Right lung (tissue), 10 donors: Measurements from ENCODE around the gene ZBBX. TPM values are rescaled to one million over a fixed set of nuclear protein-coding genes. Genes with fewer than 3 reads are reported as not detected.
"Not testable (repeated sequence)": the region's sequence is repeated elsewhere in the genome, so short reads cannot be mapped to it uniquely, and the experiment has no call there.

Experiments used
- DNase-seq, 2 donors: peaks; one replicate each; pipeline ENCODE4 v3.0.0-alpha.2; 2013
- long read RNA-seq, 8 donors: transcript quantifications; one replicate each; lab custom pipeline, GENCODE V29; 2026
- polyA plus RNA-seq, 5 donors: library from polyadenylated mRNA; unstranded; fragments of 120-200 nt; gene quantifications; one replicate each; pipeline versions ENCODE4 v1.2.1 to v1.2.3, GENCODE V29; 2013; ENCODE audit warnings: inconsistent platforms in 1 of 5, low replicate concordance in 1 of 5; ENCODE audit not compliant: insufficient read length in 5 of 5, insufficient read depth in 1 of 5

The ZBBX gene, protein sequence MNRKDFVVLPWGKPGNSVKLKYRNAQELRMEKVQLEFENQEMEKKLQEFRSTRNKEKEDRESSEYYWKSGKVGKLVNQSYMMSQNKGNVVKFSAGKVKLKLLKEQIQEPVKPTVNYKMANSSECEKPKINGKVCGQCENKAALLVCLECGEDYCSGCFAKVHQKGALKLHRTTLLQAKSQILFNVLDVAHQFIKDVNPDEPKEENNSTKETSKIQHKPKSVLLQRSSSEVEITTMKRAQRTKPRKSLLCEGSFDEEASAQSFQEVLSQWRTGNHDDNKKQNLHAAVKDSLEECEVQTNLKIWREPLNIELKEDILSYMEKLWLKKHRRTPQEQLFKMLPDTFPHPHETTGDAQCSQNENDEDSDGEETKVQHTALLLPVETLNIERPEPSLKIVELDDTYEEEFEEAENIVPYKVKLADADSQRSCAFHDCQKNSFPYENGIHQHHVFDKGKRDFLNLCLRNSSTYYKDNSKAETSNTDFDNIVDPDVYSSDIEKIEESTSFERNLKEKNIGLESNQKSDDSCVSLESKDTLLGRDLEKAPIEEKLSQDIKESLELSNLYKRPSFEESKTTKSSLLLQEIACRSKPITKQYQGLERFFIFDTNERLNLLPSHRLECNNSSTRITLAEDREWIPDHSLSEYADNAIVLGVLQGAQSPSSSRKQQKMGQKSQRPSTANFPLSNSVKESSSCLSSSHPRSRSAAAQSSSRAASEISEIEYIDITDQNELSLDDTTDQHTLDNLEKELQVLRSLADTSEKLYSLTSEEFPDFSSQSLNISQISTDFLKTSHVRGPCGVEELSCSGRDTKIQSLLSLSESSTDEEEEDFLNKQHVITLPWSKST
- 10 to 100 TPM in 1 of 5 donors, 1 to 10 TPM in 4; 1.8 to 10.3 (median 7.8) TPM for polyA plus RNA-seq
- long read RNA-seq, donor 1, partial matches to known transcripts: 0 of 1 reads
- long read RNA-seq, donor 1, other reads (novel, unspliced or antisense): 0 of 1 reads
- long read RNA-seq, donor 2: 0 reads
- long read RNA-seq, donor 3, partial matches to known transcripts: 0 of 1 reads
- long read RNA-seq, donor 3, other reads (novel, unspliced or antisense): 0 of 1 reads
- long read RNA-seq, donor 4, partial matches to known transcripts: 0 of 1 reads
- long read RNA-seq, donor 4, other reads (novel, unspliced or antisense): 0 of 1 reads
- long read RNA-seq, donor 5: 0 reads
- long read RNA-seq, donor 6, partial matches to known transcripts: 0 of 2 reads
- long read RNA-seq, donor 6, other reads (novel, unspliced or antisense): 0 of 2 reads
- long read RNA-seq, donor 7: 0 reads
- long read RNA-seq, donor 8: 0 reads

DNA sequence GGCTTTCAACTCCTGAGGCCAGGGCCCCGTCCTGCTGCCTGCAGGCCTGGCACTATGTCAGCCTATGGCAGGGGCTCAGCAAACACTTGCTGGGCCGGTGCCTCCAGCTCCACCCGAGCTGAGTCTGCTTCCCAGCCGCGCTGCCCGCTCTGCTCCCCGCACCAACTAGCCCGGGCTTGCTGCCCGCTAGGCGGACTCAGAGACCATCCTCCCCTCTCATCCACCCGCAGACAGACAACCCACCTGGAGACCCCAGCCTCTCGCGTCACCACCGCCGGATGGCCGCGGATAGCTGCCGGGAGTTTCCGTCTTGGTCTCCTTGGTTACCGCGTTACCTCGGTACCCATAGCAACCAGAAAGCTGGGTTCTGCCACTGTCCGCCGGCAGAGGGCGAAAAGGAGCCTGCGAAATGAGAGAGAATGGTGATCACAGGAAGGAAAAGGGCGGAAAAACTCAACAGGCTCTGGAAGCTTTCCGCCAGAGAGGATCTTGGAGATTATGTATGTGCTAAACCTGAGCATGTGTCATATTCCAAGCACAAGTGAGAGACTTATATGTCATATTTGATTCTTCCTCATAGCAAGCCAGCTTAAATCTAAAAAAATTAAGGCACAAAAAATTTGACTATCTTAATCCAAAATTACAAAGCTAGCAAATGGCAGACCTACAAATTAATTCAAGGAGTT, at the start of gene ZBBX:
TSS of gene ZBBX (minus strand) at position 294 of the 686 bp plus-strand sequence. CDS start 7,396 bp downstream, outside the sequence.
- peak; percentile 80 to 87 for DNase-seq

DNA sequence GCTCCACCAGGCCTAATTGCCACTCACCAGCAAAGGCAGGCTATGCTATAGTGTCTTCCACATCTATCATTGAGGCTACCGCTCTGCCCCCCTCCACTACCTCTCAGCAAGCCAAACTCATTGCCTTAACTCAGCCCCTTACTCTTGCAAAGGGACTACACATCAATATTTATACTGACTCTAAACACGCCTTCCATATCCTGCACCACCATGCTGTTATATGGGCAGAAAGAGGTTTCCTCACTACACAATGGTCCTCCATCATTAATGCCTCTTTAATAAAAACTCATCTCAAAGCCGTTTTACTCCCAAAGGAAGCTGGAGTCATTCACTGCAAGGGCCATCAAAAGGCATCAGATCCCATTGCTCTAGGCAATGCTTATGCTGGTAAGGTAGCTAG, 46.9 kb upstream of the ZBBX start:
- DNase-seq: not testable (repeated sequence)

DNA sequence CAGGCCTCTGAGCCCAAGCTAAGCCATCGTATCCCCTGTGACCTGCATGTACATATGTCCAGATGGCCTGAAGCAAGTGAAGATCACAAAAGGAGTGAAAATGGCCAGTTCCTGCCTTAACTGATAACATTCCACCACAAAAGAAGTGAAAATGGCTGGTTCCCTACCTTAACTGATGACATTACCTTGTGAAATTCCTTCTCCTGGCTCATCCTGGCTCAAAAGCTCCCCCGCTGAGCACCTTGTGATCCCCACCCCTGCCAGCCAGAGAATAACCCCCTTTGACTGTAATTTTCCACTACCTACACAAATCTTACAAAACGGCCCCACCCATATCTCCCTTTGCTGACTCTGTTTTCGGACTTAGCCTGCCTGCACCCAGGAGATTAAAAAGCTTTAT, 42.3 kb upstream of the ZBBX start:
- DNase-seq: not testable (repeated sequence)

DNA sequence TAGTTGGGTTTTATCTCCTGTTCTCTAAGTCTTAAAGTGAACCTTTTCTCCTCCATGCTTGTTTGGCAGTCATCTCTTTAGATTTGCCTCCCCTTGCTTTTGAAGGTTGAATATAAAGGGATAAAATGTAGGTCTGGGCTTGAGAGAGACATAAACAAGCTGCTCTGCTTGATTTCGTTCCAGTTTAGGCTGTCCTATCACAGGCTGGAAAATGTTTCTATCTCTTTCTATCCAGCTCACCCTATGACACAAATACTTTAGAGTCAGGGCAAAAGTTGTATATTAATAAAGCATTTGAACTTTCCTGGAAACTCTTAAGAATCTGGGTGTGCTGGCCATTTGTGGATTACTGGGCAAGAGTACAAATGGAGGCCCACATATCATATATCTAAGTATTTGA, 29.5 kb upstream of the ZBBX start:
- DNase-seq: peak; percentile 55 to 61

DNA sequence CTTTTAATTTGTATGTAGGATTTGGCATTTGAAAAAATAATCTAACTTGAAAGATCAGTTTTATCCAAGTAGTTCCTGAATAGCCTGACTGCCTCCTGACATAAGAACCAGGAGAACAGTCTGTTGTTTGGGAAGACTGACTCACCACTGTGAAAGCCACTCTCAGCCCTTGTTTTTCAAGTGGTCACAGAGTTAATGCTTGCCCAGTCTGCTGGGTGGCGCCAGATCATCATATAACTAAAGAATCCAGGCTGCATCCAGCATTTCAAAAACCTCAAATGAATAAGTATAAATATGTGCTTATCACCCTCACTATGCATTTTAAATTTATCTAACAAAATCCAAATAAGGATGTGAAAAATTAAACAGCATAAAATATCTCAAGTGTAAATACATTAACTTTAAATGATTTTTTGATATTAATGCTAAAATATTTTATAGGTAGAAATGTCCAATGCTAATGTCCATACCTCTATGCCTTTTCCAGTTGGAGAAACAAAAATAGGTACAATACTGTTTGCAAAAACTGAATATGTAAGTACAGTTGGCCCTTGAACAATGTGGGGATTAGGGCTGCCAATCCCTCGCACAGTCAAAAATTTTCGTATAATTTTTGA, 26.9 kb upstream of the ZBBX start:
- DNase-seq: peak; percentile 46 to 47

DNA sequence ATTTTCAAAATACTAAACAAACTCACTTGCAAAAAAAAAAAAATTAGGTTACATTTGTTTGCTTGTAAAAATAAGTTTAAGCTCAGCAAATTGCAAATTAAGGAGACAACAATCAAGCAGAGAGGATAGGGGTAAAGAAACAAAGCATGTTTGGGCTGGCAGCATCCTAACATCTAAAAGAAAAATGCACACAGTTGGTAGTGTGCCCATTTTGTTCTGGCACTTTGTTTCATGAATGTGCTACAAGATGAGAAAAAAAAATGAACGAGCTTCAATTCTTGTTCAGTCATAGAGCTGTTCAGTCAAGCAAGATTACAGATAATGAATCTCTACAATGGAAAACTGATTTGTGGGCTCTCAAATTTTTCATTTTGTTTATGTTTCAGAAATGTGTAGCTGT, 17.7 kb upstream of the ZBBX start:
- DNase-seq: no peak

DNA sequence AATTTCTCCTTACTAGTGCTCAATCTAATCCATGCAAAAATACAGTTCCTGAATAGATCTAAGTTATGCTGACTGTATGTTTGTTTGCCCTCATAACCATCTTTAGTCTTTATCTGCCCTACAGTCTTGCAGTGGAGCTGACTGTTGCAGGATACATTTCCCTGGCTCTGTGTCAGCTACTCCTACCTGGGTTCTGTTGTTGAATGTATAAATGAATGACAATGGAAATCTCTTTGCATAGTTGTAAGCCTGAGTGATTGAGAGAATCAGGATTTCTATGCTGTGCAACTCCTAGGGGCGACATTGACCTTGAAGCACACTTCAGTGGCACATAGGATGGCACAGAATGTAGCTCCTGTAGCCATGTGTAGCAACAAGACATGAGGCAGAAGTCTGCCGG, 16.0 kb upstream of the ZBBX start:
- no peak for DNase-seq

DNA sequence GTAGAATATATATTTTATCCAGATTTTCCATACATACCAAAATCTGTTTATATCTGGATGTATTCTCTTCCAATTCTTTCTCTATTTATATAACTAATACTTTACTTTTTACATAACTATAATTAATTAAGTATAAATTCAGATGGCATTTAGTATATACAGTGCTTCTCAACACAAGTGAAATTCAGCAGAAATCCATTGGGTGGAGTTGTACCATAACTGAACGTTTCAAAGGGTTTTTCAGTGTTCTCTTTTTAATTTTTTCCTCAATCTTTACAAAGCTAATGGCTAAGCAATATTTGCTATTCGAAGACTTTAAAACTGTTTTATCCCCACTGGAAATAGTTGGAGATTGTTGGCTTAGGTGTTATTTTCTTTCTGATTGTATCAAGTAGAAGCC, 13.9 kb upstream of the ZBBX start:
- DNase-seq: no peak

DNA sequence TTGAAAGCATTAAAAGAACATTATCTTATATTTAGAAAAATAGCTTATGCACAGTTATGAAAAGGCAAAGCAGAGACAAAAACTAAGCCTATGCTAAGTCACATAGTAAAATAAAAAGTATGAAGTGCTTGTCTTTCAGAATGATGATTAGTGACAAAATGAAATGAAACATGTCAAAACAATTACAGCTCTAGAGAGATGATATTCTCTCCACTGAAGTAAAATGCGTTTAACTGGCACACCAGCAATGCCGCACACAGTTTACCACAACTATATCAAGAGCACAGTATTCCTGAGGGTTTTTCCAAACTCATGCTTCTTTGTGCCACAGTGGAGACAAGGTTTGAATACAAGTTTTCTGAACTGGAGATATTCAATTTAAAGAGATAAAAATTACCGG, 2.1 kb upstream of the ZBBX start:
- no peak for DNase-seq

DNA sequence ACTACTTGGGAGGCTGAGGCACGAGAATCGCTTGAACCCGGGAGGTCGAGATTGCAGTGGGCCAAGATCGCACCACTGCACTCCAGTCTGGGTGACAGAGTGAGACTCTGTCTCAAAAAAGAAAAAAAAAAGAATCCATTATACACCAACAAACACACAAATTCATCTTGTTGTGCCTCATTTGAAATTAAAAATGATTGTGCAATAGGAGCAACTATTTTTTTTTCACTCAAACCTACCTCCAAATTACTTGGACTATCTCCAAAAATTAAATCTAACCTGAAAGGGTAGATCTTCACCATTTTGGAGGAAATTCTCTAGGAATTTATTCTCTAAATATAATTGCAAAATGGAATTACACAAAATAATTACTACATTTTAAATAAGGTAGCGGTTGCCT, 4.6 kb downstream of the ZBBX start:
- DNase-seq: no peak

DNA sequence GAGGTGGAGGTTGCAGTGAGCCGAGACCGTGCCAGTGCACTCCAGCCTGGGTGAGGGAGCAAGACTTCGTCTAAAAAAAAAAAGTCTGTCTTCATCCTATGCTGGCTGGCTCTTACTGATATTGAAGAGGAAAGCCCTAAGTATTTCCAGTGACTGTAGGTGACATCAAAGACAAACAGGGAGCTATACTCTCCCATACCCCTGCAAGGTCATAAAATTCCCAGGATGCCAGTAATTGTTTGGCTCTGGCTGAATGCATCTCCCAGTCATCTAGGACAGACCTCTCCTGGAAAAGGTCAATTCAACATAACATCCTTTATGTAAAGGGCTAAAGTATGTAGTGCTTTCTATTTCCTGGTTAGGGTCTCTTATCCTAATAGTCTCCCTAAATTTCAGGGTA, 8.0 kb downstream of the ZBBX start:
- no peak for DNase-seq

DNA sequence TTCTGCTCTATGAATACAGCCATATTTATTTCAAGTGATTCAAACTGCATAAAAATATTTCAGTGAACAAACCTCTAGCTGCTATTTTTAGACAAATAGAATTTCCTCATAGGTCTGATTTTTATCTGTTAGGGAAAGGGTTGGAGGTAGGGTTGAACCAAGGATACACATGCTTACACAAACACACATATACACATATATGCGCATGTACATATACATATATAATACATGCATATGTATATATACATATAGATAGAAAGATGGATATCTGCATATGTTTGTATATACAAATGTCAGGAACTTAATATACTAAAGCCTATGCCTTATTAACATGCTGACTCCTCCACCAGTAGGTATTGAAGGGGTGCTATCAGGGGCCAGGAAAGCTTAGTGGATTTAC, 18.1 kb downstream of the ZBBX start:
- DNase-seq: no peak

DNA sequence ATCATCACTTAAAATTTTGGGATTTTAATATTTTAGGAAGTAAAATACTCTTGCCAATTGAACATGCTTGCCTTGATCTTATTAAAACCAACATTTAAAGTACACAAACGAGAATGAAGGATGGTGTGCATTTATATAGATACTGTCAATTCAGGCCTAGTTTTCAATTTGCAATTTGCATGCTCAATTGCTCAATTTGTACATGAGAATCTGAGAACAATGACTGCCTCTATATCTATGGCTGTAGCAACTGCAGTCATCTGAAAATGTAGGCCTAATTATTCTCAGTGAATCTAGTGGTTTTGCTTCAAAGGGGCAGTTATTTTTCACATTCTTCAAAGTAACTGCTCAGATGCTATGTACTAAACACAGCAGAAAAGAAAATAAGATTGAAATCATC, 18.8 kb downstream of the ZBBX start:
- no peak for DNase-seq

DNA sequence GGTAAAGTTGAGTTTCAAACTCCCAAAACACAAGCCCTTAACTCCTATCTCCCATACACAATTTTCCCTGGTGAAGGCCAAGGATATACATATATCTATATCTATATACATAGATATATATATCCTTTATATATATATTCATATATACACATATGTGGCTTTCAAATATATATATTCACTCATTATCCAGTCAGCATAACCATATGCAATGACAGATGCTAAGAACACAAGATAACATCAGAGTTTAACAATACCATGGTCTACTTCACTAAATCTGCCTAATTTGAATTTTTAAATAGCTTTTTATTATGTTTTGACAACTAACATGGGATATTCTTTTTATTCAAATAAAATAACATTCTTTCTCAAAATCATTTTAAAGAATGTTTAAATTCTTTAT, 24.7 kb downstream of the ZBBX start:
- DNase-seq: no peak

DNA sequence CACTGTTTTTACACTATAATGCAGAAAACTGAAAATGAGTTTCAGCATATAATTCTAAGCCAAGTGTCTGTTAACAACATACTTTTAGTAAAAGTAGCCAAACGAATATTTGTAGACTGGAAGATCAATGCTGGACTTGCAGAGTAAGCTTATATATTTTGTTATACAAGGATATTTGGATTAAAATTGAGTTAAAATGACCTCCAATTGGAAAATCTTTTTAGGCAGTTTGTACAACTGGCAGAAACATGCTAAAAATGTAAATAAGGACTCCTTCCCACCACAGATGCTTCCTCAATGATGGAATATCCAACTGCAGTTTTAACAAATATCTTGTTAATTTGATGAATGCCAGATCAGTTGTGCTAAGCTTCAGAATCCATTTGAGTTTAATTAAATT, 25.3 kb downstream of the ZBBX start:
- DNase-seq: no peak

DNA sequence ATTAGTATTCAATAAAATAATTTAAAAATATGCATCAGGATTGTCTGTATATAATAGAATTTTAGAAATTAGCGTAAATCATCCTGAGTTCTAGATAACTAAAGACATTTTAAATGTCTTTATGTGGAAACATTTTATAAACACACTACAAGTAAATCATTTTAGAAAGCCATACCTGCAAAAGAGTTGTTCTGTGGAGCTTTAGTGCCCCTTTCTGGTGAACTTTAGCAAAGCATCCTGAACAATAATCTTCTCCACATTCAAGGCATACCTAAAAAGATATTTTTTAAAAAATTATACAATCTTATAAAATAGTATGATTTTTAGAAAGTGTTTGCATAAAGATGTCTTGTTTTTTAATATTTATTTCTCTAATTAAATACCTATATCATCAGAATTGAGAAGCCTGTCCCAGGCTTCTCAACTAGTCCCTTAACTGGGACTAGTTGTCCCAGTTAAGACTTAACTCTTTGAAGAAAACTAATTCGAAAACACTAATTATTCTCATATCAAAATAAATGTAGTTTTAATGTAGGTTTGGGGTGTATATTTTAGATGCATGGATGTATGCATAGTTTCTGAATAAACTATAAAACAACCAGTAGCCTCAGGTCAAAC, 29.7 kb downstream of the ZBBX start:
- DNase-seq: peak in 1 of 2 donors; percentile 5

DNA sequence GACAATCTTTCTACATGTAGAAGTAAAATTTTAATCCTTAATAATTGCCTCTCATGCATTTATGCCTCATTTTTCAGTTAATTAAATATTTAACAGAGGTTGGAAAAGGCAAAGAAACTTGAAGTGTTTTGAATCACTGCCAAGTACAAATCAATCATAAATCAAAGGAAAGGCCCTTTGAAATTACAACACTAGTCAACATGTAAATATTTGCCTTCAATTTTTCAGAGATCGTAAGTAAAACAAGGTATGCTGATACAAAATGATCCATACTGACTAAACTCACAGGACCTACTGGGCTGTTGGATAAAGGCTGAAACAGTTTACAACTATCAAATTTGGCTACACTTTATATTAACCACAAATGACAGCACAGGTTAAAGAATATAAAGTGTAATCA, 33.9 kb downstream of the ZBBX start:
- no peak for DNase-seq

DNA sequence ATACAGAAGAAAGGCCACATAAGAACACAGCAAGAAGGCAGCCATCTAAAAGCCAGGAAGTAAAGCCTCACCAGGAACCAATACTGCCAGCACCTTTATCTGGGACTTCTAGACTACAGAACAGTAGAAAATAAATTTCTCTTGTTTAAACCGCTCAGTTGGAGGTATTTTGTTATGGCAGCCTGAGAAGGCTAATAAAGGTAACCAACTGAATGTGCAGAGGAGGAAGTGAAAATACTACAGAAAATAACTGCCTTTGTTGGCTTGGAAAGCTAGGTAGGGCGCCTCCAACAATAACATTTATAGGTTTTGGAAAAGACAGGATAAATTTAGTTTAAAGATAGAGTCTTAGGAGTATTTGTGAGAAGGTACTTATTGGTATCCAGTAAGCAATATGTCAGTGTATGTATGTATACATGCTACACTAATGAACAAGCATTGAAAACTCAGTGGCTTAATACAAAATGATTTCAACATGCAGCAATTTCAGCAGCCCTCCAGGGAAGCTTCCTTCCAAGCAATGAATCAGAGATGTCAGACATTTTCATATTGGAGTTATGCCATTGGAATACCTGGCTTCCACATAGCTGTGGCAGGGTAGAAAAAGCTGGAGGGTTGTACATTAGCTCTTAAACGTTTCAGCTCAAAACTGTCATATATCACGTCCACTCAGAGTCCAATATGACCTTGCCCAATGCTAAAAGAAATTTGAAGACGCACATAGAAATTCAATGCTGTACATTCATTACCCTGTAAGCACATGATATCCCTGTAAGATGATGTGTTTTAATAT, 48.9 kb downstream of the ZBBX start:
- no peak for DNase-seq

DNA sequence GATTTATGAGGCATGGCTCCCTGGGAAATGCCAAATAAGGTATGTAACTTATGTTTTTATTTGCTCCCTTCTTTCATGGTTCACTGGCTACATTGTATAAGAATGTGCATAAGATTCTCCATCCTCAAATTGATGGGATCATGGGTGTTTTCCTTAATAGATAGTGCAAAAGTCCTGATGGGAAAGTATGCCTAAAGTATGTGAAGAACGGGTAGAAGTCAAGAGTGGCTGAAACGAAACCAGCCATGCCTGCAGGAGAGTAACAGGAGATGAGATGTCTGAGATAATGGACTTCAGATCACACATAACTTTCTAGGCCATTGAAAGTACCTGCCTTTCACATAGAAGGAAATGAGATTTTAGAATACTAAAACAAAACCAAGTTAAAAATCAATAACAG, 56.5 kb downstream of the ZBBX start:
- no peak for DNase-seq
